Left ventricle myocardium superior (tissue), 1 donor: Measurements from ENCODE around the gene TULP4. TPM values are rescaled to one million over a fixed set of nuclear protein-coding genes. Genes with fewer than 3 reads are reported as not detected.
"Not testable (repeated sequence)": the region's sequence is repeated elsewhere in the genome, so short reads cannot be mapped to it uniquely, and the experiment has no call there.

Experiments used
- ATAC-seq: fragments of 200-7000 bp; cut with Tn5 transposase; one replicate; pipeline ENCODE4 v1.9.1; 2020; ENCODE audit warnings: mild to moderate bottlenecking, moderate library complexity
- DNase-seq: peaks from one replicate; pipeline ENCODE4 v3.0.0-alpha.2; 2020
- intact Hi-C: fragments of 100-400 bp; cut with micrococcal nuclease; formaldehyde crosslinking; loops from one replicate; pipeline ENCODE4 v1.11.0; 2022
- total RNA-seq: library from RNA; stranded (reverse); fragmentation: NEBNext Ultra II Directional; extraction: Animal tissue kit (Norgen Biotek cat#: 25700); gene quantifications from one replicate; pipeline ENCODE4 v1.2.1, GENCODE V29; 2021
- donor health status: DM: no; HTN: yes; CAD: no; lungs with severe emphysema.

The TULP4 gene
- total RNA-seq, 1 donor from 2014 or later, result 101 TPM

DNA sequence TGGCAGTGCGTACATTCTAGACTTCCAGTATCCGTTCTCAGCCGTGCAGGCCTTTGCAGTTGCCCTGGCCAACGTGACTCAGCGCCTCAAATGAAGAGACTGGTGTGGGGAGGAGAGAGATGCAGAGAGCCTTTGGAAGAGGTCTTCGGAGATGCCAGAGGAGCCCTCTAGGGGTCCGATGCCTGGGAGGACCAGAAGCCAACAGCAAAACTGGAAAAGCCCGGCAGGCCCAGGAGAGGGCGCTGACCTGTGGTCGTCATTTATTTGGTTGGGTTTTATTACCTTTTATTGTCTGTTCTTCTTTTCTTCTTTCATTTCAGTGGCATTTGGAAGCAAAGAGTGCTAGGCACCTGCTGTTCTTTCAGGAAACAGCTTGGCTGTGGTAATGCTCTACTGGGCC lies 194.3 kb downstream of the TULP4 start:
- ATAC-seq, result no peak
- intact Hi-C loops, result no loop called here
- DNase-seq, result no peak

GRCh38 chr6:158507174-158507573 lies 194.9 kb downstream of the TULP4 start:
- intact Hi-C loops, result no loop called here
- ATAC-seq (no peak), DNase-seq (no peak)

- DNase-seq, result no peak
- ATAC-seq, result no peak
- intact Hi-C loops, result no loop called here
Measured at GRCh38 chr6:158508450-158508849, 196.2 kb downstream of the TULP4 start.

DNA sequence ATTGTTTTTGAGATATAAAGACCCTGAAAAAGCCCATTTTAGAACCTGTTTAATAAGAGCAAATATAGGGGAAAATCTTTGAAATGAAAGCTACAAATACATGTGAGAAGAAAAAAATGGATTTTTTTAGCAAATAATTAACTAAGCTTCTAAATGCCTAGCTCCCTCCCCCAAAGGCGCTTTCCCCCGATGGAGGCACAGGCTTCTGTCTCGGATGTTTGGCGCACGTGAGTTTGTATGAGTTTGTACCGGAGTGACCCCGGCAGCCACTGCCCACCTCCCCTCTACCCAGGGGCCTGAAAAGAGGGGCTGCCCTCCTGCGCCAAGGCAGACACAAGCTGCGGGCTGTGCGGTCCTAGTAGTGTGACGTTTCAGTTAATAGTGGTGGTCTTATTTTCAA lies 197.2 kb downstream of the TULP4 start:
- no peak for ATAC-seq
- intact Hi-C loops, result no loop called here

DNA sequence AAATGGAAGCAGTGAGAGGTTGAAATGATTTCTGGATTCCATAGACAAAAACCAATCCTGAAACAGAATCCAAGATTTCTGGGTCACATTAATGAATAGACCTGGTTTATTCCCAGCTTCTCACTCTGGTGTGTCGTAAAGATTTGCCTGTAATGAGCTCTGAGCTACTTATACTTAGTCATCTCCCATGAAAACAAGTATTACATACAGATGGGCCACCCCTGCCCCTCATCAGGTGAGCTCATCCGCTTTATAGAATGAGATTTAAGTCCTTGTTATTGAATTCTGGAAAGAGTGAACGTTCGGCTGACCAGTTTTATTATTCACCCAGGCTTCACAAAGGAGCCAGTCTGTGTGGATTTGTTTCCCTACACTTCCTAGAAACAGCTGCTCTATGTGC lies 200.5 kb downstream of the TULP4 start:
- ATAC-seq, result no peak
- DNase-seq, result no peak
- intact Hi-C loops, result no loop called here

More for the DNA sequence above, 197.2 kb downstream of the TULP4 start:
- no peak for DNase-seq

- intact Hi-C loops, result no loop called here
- ATAC-seq, result no peak
- DNase-seq, result no peak
Measured at GRCh38 chr6:158514176-158514575, 201.9 kb downstream of the TULP4 start.

DNA sequence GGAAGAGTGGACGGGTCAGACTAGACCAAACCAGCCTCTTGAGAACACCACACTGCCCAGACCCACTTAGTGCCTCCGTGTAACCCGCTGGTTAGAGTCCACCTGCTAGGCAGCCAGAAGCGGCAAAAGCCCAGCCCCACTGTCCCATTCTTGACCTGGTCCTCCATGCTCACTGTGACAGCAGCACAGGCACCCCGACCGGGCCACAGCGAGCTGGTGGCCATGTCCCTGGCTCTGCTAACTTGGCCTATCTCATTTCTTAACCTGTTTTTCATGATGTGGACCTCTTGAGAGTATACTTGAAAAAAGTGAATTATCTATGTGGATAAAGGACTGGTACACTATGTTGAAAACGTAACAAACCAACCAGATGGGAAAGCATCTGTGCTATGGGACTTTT lies 202.7 kb downstream of the TULP4 start:
- ATAC-seq (no peak), DNase-seq (no peak)
- intact Hi-C loops, result no loop called here

DNA sequence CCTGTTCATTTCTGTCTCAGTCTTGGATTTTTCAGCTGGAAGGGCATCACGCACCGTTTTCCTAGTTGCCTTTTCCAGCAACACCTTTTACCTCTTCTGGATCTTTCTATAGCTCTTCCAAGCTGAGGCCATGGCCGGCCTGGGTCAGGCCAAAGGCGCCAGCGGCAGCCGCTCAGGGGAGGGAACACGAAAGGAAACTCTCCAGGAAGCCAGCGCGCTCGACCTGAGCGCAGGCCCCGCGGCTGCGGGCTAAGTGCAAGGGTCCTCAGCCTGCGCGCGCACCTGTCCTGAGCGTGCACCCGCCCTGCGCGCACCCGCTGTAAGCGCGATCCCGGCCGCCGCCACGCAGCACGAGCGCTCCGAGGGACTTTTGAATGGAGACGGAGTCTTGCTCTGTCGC lies 203.8 kb downstream of the TULP4 start:
- intact Hi-C loops, result no loop called here
- no peak for ATAC-seq
- no peak for DNase-seq

- intact Hi-C loops, result no loop called here
- DNase-seq (no peak), ATAC-seq (no peak)
Measured at GRCh38 chr6:158517038-158517437, 204.8 kb downstream of the TULP4 start.

DNA sequence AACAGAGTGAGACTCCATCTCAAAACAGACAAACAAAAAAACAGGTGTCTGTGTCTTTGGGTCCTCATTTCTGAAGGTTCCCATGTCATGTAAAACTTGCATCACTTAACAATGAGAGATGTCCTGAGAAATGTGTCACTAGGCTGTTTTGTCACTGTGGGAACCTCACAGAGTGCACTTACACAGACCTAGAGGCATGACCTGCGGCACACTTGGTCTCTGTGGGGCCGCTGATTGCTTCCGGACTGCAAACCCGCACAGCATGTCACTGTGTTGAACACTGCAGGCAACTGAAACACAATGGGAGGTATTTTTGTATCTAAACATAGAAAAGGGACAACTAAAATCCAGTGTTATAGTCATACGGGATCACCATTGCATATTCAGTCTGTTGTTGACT lies 205.3 kb downstream of the TULP4 start:
- peak; percentile 46 for ATAC-seq
- intact Hi-C loops, result no loop called here
- DNase-seq, result no peak

- intact Hi-C loops, result no loop called here
- ATAC-seq (peak; percentile 73), DNase-seq (peak; percentile 57)
Measured at GRCh38 chr6:158518191-158519127, 206.2 kb downstream of the TULP4 start.

DNA sequence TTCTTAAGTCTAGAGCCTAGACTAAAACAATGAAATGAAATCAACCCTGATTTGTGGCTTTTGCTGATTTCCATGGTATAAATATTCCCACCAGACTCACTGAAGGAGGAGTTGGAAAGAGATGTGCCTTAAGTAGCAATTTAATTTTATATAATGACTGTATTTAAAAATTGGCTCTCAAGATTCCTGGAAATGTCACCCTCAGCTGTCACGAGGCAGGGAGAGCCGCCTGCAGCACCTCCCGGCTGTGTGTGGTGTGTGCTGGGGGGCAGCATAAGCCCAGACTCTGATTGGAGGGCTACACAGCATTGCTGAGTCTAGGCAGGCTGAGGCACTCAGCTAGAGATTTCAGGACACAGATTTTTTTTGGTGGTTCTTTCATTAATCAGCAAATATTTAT lies 207.0 kb downstream of the TULP4 start:
- intact Hi-C loops, result no loop called here
- no peak for ATAC-seq
- no peak for DNase-seq

DNA sequence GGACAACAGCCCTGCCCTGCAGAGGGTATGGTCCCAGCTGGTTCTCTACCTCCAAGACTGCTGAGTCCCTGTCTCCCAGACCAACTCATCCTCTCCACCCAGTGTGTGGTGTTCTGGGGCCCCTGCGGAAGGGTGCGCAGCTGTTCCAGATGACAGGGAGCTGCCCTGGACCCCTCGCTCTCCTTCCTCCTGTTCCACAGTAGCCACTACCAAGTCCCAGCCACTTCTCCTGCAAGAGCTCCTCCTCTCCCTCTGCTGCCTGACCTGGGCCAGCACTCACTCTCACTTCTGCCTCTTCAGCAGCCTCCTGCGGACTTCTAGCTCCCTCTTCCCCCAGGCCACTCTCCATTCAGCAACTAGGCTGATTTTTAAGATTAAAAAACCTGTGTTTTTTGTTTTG lies 207.5 kb downstream of the TULP4 start:
- intact Hi-C loops, result no loop called here
- no peak for DNase-seq
- no peak for ATAC-seq

- ATAC-seq, DNase-seq, intact Hi-C loops: not testable (repeated sequence)
Measured at GRCh38 chr6:158520975-158521374, 208.7 kb downstream of the TULP4 start.

- ATAC-seq, result no peak
- DNase-seq, result no peak
- intact Hi-C loops, result no loop called here
Measured at GRCh38 chr6:158521759-158522158, 209.5 kb downstream of the TULP4 start.

DNA sequence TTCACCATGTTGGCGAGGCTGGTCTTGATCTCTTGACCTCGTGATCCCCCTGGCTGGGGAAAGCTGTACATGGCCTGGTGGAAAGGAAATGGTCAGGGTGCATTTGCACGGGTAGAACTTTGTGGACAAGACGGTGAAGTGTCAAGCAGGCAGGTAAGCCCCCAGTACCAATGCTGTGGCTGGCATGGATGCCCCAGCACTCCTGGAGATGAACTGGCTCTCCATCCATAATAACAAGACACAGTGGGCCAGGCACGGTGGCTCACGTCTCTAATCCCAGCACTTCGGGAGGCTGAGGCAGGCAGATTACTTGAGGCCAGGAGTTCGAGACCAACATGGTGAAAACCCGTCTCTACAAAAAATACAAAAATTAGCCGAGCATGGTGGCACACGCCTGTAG lies 210.4 kb downstream of the TULP4 start:
- intact Hi-C loops, result no loop called here

GRCh38 chr6:158524311-158524710 lies 212.0 kb downstream of the TULP4 start:
- DNase-seq, result no peak
- ATAC-seq, result no peak
- intact Hi-C loops, result no loop called here

More for the DNA sequence above, 210.4 kb downstream of the TULP4 start:
- DNase-seq (no peak), ATAC-seq (no peak)

GRCh38 chr6:158527858-158528257 lies 215.6 kb downstream of the TULP4 start:
- intact Hi-C loops, ATAC-seq, DNase-seq: not testable (repeated sequence)

GRCh38 chr6:158528826-158529225 lies 216.6 kb downstream of the TULP4 start:
- intact Hi-C loops, result no loop called here
- ATAC-seq, result no peak
- DNase-seq, result no peak

DNA sequence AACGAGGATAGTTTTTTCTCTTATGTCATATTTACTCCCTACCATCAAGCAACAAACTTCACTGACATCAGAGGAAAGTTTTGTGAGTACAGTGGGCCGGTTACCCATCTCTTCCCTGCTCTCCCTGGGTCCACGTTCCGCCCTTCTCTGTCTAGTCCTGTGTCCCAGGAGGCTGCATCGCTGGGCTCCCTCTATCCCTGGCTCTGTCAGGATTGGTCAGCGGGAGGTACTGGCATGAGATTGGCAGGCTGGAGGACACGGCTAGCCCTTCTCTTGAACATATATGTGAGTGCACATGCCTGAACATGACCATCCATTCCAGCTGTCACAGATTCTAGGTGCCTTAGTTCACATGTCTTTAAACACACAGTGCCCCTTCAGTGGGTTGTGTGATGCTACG lies 217.4 kb downstream of the TULP4 start:
- intact Hi-C loops, result no loop called here
- ATAC-seq, result no peak
- no peak for DNase-seq

DNA sequence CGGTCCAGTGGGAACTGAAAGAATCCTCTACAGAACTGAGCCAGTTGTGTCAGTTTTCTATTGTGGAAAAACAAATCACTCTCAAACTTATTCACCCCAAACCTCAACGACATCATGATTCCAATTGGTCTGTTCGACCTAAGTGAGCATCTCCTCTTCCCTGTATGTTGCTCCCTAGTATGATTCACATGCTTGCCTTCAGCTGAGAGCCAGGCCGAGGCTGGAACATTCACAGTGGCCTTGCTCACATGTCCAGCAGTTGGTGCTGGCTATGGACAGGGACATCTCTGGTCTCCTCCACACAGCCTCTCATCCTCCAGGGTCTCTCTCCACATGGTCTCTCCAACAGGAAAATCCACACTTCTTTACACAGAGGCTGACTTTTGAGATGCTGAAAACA lies 219.3 kb downstream of the TULP4 start:
- ATAC-seq, result no peak
- no peak for DNase-seq
- intact Hi-C loops, result no loop called here
